Peyer's patch (tissue), 4 donors: ENCODE results near the gene ZNF133. TPM values are rescaled to one million over a fixed set of nuclear protein-coding genes. Genes with fewer than 3 reads are reported as not detected.
"Not testable (repeated sequence)": the region's sequence is repeated elsewhere in the genome, so short reads cannot be mapped to it uniquely, and the experiment has no call there.

ENCODE experiments used
- DNase-seq, 3 donors: peaks; one replicate each; pipeline ENCODE4 v3.0.0-alpha.2; 2017 to 2019
- H3K27ac ChIP-seq, 4 donors: fragments of 200-600 bp; sonication (generic); one replicate each; pipeline ENCODE4 v1.5.1; 2016 to 2019
- H3K27me3 ChIP-seq, 2 donors: fragments of 200-600 bp; sonication (generic); one replicate each; pipeline ENCODE4 v1.5.1; 2019
- H3K36me3 ChIP-seq, 3 donors: fragments of 200-600 bp; sonication (generic); one replicate each; pipeline ENCODE4 v1.5.1; 2016 to 2019
- H3K4me1 ChIP-seq, 4 donors: fragments of 200-600 bp; sonication (generic); one replicate each; pipeline ENCODE4 v1.5.1; 2016 to 2019
- H3K4me3 ChIP-seq, 4 donors: fragments of 200-600 bp; sonication (generic); 1 replicate in 3 of 4; 2 replicates in 1 of 4; pipeline ENCODE4 v1.5.1; 2016 to 2019; ENCODE audit warnings: mild to moderate bottlenecking in 1 of 4
- H3K9me3 ChIP-seq, 4 donors: fragments of 200-600 bp; sonication (generic); one replicate each; pipeline ENCODE4 v1.5.1; 2016 to 2019; ENCODE audit warnings: mild to moderate bottlenecking in 1 of 4
- POLR2A ChIP-seq, 2 donors: fragments of 450-650 bp; IDR thresholded peaks; one replicate each; pipeline ENCODE4 v1.5.1; 2017; ENCODE audit warnings: antibody characterized with exemption in 2 of 2, mild to moderate bottlenecking in 2 of 2, moderate library complexity in 2 of 2
- total RNA-seq, 4 donors: library from RNA; depleted of rRNA; stranded (reverse); fragments of >200 nt; gene quantifications; one replicate each; pipeline ENCODE4 v1.1.0, GENCODE V29; 2016
- TF ChIP-seq, protein P1 (sequence below), 6 experiments: fragments of 450-650 bp in 4 of 6; fragments of 200-600 bp in 2 of 6; sonication (generic) in 1 of 6; IDR thresholded peaks; one replicate each; pipeline ENCODE4 v1.5.1; 2017 to 2019; ENCODE audit warnings: antibody characterized with exemption in 6 of 6, mild to moderate bottlenecking in 3 of 6, moderate library complexity in 1 of 6

The ZNF133 gene
- total RNA-seq, 4 donors from 2014 or later = 11.4 to 23.1 (median 15.6) TPM

DNA sequence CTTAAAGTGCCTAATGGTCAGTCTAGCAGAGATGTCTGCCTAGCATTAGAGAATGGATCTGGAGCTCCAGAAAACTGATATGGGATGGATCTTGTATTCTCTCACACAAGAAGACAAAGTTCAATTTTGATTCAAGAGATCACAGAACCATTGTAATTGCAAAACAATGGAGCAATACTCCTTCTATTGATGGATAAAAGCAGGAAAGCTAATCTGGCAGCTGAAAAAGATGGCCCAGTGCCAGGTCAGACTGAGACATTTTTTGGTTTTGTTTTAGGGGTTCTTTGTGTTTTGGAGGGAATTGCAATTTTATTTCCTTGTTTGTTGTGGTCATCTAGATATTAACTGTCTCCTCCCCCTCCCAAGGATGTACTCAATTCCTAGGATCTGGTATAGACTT, 14.6 kb upstream of the ZNF133 start:
- Histone ChIP-seq H3K4me1 (no peaks in the 10 kb centered on the region), H3K36me3 (no peaks in the 10 kb centered on the region), H3K27me3 (no peaks in the 10 kb centered on the region), H3K4me3 (no peak overlapping the region), H3K27ac (no peak overlapping the region), H3K9me3 (no peaks in the 10 kb centered on the region)
- TF ChIP-seq POLR2A (IDR thresholded peaks at IDR 0.05) = no peak
- TF ChIP-seq, protein P1, sequence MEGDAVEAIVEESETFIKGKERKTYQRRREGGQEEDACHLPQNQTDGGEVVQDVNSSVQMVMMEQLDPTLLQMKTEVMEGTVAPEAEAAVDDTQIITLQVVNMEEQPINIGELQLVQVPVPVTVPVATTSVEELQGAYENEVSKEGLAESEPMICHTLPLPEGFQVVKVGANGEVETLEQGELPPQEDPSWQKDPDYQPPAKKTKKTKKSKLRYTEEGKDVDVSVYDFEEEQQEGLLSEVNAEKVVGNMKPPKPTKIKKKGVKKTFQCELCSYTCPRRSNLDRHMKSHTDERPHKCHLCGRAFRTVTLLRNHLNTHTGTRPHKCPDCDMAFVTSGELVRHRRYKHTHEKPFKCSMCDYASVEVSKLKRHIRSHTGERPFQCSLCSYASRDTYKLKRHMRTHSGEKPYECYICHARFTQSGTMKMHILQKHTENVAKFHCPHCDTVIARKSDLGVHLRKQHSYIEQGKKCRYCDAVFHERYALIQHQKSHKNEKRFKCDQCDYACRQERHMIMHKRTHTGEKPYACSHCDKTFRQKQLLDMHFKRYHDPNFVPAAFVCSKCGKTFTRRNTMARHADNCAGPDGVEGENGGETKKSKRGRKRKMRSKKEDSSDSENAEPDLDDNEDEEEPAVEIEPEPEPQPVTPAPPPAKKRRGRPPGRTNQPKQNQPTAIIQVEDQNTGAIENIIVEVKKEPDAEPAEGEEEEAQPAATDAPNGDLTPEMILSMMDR (IDR thresholded peaks at IDR 0.05) = no peak
- no peak for DNase-seq

DNA sequence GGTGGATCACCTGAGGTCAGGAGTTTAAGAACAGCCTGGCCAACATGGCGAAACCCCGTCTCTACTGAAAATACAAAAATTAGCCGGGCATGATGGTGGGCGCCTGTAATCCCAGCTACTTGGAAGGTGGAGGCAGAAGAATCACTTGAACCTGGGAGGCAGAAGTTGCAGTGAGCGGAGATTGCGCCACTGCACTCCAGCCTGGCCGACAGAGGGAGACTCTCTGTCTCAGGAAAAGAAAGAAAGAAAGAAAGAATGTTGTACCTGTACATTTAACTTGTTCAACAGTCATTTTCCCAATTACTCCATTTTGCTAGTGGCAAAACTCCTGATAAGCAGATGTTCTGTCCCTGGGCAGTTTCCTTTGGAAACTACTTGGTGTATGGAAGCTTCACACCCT, 12.4 kb upstream of the ZNF133 start:
- H3K27ac ChIP-seq, H3K9me3 ChIP-seq, H3K27me3 ChIP-seq, DNase-seq, H3K4me1 ChIP-seq, H3K4me3 ChIP-seq, H3K36me3 ChIP-seq: not testable (repeated sequence)

DNA sequence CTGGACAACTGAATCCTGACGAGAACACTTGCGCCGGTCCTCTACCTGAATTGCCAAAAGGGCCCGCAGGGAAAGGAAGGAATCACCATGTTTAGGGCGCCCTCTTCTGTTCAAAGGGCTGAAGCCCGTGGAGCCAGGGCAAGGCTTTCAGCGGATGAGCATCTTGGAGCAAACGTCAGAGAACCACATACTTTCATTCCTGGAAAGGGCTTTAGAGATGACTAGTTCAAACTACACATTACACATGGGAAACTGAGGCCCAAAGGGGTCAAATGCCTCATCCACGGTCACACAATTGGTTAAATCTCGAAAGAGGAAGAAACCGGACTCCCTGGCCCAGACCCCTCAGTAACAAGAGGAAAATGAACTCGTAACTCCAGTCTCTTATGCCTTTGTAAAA, 11.5 kb upstream of the ZNF133 start:
- TF ChIP-seq, protein P1 (IDR thresholded peaks at IDR 0.05) = peak in 5 of 6 experiments; percentile 9 to 80 (median 70)
- no peak for TF ChIP-seq POLR2A (IDR thresholded peaks at IDR 0.05)
- DNase-seq = peak; percentile 44 to 86 (median 74)

DNA sequence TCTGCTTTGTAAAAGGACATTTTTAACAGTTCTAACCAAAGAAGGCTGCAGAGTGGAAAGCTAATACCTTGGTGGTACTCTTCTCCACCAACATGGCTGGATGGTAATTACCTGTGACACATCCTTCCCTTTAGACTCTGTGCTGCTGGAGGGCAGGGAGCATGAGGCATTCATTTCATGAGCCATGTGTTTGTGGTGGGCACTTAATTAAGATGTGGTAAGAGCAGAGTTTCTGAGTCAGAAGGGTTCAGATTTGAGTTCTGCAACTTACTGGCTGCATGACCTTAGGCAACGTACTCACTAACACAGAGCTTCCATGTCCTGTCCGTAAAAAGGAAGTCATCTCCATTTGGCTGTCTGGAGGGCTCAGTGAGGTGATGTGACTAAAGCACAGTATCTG, 9.1 kb upstream of the ZNF133 start:
- Histone ChIP-seq H3K36me3 (no peaks in the 10 kb centered on the region), H3K27ac (no peak overlapping the region), H3K4me3 (no peak overlapping the region), H3K27me3 (no peaks in the 10 kb centered on the region), H3K4me1 (no peaks in the 10 kb centered on the region), H3K9me3 (no peaks in the 10 kb centered on the region)
- TF ChIP-seq, protein P1 (IDR thresholded peaks at IDR 0.05) = no peak
- no peak for TF ChIP-seq POLR2A (IDR thresholded peaks at IDR 0.05)
- DNase-seq = no peak

More for the DNA sequence above, 11.5 kb upstream of the ZNF133 start:
- Histone ChIP-seq H3K27me3 (no peaks in the 10 kb centered on the region), H3K36me3 (no peaks in the 10 kb centered on the region), H3K27ac (no peak overlapping the region), H3K4me1 (no peaks in the 10 kb centered on the region), H3K9me3 (no peaks in the 10 kb centered on the region), H3K4me3 (no peak overlapping the region)

DNA sequence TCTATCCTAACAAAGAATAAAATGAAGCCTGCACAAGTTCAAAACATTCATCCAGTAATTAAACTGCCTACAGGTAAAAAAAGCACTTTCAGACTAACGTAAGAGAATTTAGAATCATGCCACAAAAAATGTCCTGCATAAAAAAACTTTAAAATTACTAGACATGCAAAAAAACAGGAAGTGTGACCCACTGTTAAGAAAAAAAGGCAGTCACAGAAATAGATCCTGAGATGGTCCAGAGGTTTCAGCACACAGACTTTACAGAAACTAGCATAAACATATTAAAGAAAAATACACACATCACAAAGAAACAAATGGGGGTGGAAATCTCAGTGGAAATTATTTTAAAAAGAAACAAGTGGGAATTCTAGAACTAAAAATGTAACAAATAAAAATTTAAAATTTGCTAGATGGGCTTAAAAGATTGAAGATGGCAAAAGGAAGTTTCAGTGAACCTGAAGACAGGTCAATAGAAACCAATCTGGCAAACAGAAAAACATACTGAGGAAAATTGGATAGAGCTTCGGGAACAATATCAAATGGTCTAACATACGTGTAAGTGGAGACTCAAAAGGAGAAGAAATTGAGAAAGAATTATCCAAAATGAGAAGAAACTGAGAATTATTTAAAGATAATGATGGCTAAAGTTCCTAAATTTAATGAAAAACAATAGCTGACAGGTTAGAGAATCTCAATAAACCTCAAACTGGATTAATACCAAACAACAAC, 3.4 kb upstream of the ZNF133 start:
- Histone ChIP-seq H3K27ac (no peak overlapping the region), H3K27me3 (no peaks in the 10 kb centered on the region), H3K36me3 (no peaks in the 10 kb centered on the region), H3K4me3 (no peak overlapping the region), H3K9me3 (peaks cover 0 to 5% (median 0%) of the 10 kb centered on the region in 4 donors), H3K4me1 (peaks cover 0 to 15% (median 4%) of the 10 kb centered on the region in 4 donors)
- no peak for DNase-seq
- TF ChIP-seq, protein P1 (IDR thresholded peaks at IDR 0.05) = no peak
- no peak for TF ChIP-seq POLR2A (IDR thresholded peaks at IDR 0.05)

DNA sequence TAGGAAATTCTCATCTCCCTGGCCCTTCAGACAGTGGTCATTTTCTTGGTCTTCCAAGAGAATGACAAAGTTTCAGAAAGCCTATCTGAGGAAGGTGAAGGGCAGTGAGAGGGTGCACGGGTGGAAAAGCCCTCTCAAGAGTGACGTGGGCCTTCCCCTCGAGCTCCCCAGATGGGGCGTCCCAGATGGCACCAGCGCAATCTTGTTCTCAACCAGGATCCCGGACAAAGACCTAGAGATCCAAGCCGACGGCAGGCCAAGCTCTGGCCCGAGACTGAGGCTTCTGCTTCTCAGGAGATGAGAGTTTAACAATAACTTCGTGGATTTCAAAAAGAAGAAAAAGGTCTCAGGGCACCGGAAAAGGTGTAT, 797 bp upstream of the ZNF133 start:
- DNase-seq = peak in 1 of 3 donors; percentile 51
- H3K4me3 ChIP-seq = peak overlapping the region; percentile 64 to 87 (median 66)
- TF ChIP-seq, protein P1 (IDR thresholded peaks at IDR 0.05) = no peak
- no peak for TF ChIP-seq POLR2A (IDR thresholded peaks at IDR 0.05)

More for the DNA sequence above, 797 bp upstream of the ZNF133 start:
- H3K27me3 ChIP-seq = no peaks in the 10 kb centered on the region
- peaks cover 0 to 5% (median 0%) of the 10 kb centered on the region in 4 donors for H3K9me3 ChIP-seq
- H3K4me1 ChIP-seq = peaks cover 0 to 15% (median 4%) of the 10 kb centered on the region in 4 donors
- H3K27ac ChIP-seq = peak overlapping the region; percentile 89 to 97 (median 94)
- H3K36me3 ChIP-seq = no peaks in the 10 kb centered on the region
